GM21526 (cell line): ENCODE data around the gene MLN.

Experiments
- ATAC-seq: cut with Tn5 transposase; IDR thresholded peaks from one replicate; pipeline ENCODE4 v1.9.1; 2021; ENCODE audit warnings: moderate library complexity; ENCODE audit not compliant: unreplicated experiment, low FRiP score

Gene MLN

DNA sequence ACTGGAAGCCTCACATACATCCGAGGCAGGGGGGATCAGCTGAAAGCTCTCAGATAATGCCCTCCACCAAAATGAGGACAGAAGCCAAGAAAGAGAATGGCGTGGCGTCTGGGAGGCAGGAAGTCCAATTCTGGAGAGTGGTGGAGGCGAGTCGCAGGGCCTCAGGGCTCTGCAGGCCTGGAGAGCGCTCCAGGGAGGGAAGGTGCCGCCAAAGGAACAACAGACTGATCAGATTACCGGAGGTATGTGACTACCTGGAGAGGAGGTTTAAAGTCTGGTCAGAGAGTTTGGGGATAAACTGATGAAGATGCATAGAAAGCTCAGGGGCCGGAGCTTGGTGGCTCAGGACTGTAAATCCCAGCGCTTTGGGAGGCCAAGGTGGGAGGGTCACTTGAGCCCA lies 45.9 kb downstream of the MLN start:
- ATAC-seq: no peak

DNA sequence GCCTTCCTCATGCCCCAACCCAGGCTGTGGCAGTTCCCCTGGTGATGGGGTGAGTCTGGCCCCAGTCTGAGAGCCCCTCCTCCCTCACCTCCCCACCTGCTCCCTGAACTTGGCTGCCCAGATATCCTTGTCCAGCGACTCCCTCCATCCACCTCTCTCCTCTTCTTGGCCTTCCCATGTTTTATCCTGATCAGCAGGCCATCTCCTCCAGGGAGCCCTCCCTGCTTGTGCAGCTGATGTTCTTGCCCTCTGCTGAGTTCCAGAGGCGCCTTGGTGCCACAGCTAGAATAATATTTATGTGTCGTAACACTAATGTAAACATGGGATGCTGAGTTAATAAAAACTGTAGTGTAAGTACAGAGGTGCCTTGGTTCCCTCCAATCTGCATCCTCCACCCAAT lies 46.7 kb downstream of the MLN start:
- no peak for ATAC-seq

DNA sequence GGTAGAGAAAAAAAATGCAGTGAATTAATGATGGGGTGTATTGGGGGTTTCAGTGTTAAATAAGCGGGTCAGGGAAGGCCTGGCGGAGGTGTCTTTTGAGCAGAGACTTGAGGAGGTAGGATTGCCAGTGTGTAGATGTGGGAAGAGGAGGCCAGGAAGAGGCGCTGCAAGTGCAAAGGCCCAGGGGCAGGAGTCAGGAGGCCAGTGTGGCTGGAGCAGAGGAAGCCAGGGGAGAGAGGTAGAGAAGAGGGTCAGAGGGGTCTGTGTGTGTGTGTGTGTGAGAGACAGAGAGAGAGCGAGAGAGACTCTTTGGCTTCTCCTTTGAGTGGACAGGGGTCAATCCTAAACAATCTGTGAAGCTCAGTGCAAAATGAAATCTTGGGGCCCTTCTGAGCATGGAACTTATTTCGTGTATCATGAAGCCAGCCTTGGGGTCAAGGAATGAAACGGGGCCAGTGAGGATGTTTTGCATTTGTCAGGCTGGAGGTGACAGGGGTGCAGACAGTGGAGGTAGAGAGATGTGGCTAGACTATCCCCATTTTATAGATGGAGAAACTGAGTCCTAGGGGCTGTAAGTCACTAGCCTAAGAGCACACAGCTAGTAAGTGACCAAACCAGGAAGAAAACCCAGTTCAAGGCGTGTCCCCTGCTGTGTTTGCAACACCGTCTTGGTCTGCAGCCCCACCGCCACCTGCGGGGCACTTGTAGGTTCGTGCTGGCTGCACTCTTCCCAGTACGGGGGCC lies 47.4 kb downstream of the MLN start:
- ATAC-seq: no peak

DNA sequence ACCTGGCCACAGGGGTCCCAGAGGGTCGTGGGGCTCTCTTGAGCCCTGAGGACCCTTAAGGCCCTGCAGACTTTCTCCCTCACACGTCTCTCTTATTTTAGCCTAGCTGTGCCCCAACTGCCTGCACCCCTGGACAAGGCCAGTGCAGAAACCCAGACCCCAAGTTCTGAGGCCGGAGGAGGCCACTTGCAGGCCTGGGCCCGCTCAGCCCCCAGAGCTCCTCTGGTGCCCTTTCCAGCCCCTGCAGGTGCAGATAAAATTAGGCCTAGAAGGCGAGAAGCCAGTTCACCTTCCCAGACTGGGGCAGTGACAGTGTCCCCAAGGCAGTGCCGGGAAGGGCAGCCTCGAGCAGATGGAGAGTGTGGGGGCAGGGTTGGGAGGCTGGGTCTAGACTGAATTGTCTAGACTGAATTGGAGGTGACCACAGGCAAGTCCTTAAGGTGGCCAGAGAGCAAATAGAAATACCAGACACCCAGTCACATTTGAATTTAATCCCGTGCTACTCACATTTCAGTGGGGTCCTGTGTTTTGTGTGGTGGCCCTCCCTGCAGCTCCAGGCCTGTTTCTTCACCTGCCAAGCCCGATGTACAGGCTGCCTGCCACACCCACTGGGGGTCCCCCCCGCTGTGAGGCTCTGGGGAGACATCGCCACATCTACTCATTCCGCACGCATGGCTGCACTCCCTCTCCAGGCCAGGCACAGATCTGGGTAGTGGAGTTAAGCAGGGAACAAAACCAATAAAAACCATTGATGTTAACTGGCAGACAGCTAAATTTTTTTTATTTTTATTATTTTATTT lies 48.5 kb downstream of the MLN start:
- ATAC-seq: no peak

DNA sequence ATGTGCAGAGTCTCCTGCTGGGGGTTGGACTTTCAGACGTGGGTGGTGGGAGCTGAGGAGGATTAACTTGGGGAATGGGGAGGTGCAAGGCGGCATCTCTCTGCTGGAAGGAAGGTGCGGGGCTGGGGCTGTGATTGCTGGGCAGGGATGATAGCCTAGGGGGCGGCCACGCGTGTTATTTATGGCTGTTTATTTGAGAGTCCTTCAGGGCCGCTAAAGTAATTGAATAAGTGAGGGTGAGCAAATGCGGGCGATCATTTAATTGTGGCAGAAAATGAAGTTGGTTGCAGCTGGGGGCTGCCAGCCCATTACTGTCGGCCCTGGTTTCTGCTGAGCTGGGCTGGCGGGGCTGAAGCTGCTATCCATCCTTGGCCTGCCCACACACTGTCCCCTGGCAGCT lies 49.6 kb downstream of the MLN start:
- no peak for ATAC-seq

DNA sequence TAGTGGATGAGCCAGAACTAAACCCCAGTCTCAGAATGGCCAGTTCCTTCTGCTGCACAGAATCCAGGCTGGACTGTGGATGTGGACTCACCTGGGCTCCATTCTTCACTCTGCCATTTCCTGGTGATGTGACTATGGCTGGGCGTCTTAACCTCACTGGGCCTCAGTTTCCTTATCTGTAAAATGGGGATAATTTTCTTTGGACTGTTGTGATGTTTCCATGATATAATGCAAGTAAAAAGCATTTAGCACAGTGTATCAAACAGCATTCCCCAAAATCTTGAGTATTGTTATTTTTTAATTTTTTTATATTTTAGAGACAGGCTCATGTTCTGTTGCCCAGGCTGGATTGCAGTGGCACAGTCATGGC lies 51.2 kb downstream of the MLN start:
- no peak for ATAC-seq

DNA sequence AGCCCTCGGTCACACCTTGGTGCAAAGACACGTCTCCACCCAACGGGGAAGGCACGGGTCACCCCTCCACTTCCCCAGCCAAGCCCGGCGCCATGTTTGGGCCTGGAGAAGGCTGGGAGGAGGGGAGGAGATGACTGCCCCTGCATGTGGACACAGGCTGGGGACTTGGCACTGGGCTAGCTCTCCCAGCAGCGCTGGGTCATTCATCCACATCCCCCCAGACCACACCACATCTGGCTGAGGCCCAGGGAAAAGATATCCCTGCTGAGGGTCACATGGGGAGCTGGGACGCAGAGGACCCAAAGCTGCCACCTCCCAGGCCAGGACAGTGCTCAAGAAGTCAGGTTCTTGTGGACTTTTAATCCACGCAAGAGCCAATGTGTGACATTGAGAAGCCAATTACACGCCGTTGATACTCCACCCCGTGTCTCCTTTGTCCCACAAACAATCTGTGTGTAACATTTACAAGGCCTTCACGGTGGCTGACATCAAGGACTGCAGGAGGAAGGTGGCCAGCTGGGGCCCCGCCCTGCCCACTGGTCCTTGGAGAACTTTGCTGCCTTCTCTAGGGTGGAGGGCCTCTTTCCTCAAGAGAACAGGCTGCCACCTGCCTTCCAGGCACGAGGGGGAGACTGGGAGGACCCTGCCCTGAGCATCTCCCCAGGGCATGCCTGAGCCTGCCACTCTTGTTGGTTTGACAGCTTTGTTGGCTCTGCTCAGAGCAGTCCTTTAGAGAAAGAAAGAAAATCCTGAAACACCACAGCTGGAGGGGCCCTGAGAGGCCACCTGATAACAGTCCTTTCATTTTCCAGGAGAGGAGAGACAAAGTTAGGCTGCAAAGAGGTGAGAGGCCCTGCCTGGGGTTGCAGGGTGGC lies 51.8 kb downstream of the MLN start:
- no peak for ATAC-seq

DNA sequence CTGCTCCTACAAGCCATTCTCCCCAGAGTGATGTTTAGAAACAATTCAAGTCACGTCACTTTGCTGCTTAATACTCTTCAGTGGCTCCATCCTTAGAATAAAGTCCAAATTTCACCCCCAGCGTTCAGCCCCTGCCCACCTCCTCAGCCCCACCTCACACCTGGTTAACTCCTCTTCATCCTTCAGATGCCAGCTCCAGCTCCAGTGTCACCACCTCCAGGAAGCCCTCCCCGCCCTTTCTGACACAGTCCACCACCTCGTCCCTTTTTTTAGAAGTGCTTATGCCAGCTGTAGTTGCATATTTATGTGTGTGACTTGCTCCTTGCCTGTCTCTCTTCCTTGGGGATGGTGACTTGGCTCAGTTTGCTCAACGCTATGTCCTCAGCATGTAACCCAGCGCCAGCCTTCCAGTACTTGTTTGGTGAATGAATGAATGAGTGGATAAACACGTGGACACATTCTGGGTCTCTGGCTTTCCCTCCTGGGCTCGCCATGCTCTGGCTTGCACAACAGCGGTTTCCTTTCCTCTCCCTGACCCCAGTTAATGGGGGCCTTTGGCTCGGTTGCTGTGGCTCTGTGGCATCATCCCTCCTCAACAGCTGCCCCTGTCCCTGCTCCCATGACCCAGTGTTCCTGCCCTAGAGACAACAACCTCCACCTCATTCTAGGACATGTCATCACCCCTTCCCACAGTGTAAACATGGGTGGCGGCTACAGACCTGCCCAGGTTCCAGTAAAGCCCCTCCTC lies 53.4 kb downstream of the MLN start:
- ATAC-seq: no peak

DNA sequence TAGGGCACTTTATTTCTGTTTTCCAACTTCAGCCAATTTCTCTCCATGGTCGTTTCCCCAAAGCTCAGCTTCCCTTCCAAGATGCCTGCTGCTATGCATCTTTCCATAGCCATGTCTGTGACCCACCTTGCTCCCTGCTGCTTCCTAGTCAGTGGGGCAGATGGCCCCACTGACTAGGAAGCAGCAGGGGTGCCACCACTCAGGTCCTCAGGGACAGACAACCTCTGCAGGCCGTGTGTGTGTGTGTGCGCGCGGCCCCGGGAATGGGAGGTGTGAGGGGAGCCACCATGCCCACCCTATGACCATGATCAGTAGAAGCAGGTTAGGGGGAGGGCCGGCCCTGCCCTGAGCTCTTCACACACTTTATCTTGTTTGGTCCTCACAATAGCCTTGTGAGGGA lies 54.4 kb downstream of the MLN start:
- ATAC-seq: no peak

DNA sequence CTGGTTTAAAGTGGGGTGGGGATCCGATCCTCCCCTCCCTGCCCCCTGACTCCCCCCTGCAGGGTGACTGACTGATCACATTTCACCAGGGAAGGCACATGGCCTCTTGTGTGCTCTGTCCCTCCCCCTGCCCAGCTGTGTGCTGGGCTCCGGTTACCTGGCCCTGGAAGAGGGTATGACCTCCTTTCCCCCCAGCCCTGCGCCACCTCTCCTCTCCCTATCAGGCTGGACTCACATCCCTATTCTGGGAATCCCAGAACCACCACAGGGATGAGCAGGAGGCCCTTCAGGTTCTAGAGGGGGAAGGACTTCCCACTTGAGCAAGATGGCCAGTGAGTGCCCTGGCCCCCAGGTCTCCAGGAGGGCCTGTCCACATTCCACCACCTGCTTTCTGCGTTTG lies 55.0 kb downstream of the MLN start:
- no peak for ATAC-seq

DNA sequence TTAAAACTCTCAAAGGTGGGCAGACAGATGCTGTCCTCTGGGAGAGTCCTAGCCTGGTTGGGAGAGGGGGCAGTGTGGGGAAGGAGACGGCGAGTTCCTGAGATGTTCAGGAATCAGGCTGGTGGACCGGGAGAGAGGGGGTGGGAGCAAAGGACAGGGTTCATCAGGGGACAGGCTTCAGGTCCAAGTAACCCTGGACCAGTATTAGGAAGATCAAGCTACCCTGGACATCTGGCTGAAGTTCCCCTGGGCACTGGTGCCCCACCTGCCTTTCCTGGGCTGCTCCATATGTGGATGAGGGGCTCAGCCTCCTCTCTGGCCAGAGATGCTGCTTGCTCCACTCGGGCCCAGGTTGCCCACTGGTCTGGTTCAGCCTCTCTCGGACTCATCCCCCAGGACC lies 56.0 kb downstream of the MLN start:
- no peak for ATAC-seq

DNA sequence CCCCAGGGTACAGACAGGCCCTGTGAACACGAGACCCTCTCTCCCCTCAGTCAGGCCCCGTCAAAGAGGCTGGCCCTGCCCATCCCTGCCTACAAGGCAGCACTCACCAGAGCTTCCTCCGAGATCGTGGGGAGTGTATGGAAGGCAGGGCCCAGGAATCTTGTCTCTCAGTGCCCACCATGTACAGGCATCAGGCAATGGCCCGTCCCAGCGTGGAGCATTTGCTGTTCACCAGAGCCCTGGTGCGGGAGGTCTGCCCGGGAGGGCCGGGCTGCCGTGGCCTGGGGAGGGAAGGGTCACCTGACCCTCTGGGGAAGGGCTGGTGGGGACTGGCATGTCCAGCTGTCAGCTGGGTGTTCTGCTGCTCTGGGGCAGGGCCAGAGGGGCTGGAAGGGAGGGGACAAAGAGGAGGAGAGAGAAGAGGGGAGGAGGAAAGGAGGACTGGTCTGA lies 57.1 kb downstream of the MLN start, which contains the start of gene IP6K3:
Gene IP6K3 (minus strand): TSS at position 255 of the 450 bp plus-strand sequence. CDS start 11,429 bp downstream, outside the sequence.
- no peak for ATAC-seq

DNA sequence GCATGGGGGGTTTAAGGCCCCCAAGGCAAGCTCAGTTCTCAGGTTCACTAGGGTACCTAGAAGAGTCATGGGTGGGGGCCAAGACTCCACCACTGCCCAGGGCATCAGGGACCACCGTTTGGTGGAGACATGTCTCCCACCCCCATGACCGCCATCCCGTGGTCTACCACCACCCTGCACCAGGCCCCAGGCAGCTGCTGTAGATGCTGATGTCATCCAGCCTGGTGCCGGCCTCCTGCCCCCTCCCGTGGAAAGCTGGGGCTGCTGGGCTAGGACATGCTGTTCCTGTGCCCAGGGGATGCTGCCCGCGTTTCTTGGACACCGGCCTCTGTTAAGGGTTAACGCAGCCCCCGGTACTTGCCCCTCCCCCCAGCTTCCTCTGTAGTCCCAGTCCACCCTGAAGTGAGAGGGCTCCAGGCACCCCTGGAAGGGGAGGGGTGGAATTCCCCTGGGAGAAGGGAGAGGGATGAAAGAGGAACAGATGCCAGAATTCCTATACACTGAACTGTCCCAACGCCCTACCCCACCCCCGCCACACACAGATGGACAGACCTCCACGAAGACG lies 57.7 kb downstream of the MLN start:
- ATAC-seq: no peak

DNA sequence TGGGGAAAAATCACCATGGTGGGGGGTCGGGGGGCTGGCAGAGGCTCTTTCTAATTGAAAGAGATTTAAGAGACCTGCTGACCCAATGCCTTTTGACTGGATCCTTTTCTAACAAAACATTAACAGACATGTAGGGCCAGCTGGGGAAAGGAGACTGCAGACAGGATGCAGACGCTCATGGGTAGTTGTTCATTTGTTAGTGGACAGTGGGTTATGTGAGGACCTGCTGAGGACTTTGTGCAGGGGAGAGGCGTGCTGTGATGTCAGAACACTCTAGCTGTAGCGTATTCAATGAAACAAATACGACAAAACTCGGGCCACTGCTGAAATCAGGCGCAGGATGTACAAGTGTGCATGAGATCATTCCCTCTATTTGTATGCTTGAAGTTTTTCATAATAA lies 58.3 kb downstream of the MLN start:
- no peak for ATAC-seq

DNA sequence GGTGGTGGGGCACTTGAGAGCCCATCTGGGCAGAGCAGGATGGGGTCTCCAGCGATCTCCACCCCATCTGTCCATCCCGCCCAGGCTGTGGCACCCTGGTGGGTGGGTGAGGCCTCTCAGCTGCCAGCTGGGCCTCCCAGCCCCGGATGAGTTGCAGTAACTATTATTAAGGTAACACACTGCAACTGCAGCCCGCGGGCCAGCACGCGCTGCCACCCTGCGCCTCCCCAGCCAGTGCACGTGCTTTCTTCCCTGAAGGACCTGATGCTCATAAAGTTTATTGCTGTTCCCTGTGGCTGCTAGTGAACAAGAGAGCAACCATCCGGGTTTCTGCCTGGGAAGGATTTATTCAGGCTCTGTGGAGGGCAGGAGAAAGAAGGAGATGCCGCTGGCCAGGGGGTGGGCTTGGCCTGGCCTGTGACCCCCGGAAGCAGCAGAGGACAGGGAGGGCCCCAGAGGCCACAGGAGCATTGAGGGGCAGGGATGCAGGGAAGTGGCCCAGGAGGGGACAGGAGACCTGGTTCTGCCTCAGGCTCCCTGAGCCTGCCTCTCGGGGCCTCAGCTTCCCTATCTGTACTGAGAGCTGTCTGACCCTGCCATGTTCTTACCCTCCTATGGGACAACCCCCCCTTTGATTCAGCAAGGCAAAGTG lies 58.8 kb downstream of the MLN start:
- no peak for ATAC-seq
